Kidney (tissue), 14 donors: Measurements from ENCODE around the gene P2RX2. TPM values are rescaled to one million over a fixed set of nuclear protein-coding genes. Genes with fewer than 3 reads are reported as not detected.

Source experiments
- DNase-seq, 5 donors: peaks; one replicate each; pipeline ENCODE4 v3.0.0-alpha.2; 2013 to 2020
- FAIRE-seq: peaks from 2 replicates; lab custom pipeline; 2012; peaks lifted over from hg19 to GRCh38; lab: Jason Lieb, UNC
- H3K27ac ChIP-seq, 2 donors: one replicate each; pipeline ENCODE4 v1.7.0; 2013; ENCODE audit warnings: low read depth in 2 of 2, low read length in 2 of 2, inconsistent platforms in 1 of 2
- H3K27me3 ChIP-seq: one replicate; pipeline ENCODE4 v1.7.1; 2013; ENCODE audit warnings: low read length, inconsistent platforms; ENCODE audit not compliant: control insufficient read depth, insufficient read depth
- H3K36me3 ChIP-seq, 3 donors: one replicate each; pipeline versions ENCODE4 v1.7.0 to v1.7.1; 2013; ENCODE audit warnings: low read length in 3 of 3, control low read depth in 1 of 3, inconsistent platforms in 1 of 3; ENCODE audit not compliant: insufficient read depth in 3 of 3, control insufficient read depth in 2 of 3
- H3K4me1 ChIP-seq, 3 donors: one replicate each; pipeline versions ENCODE4 v1.7.0 to v1.7.1; 2013; ENCODE audit warnings: low read length in 3 of 3, inconsistent platforms in 1 of 3, low read depth in 1 of 3; ENCODE audit not compliant: control insufficient read depth in 2 of 3, insufficient read depth in 2 of 3
- H3K4me3 ChIP-seq, 3 donors: one replicate each; pipeline versions ENCODE4 v1.7.0 to v1.8.1; 2013; ENCODE audit warnings: low read length in 3 of 3, control low read depth in 1 of 3, inconsistent platforms in 1 of 3
- H3K9ac ChIP-seq, 3 donors: one replicate each; pipeline versions ENCODE4 v1.7.0 to v1.7.1; 2013; ENCODE audit warnings: low read length in 3 of 3, control low read depth in 1 of 3, inconsistent platforms in 1 of 3
- H3K9me3 ChIP-seq, 3 donors: one replicate each; pipeline versions ENCODE4 v1.7.0 to v1.7.1; 2013; ENCODE audit warnings: low read length in 3 of 3, control low read depth in 1 of 3, inconsistent platforms in 1 of 3; ENCODE audit not compliant: control insufficient read depth in 2 of 3, insufficient read depth in 1 of 3
- CTCF ChIP-seq: IDR thresholded peaks from 3 replicates; pipeline ENCODE4 v1.5.1; 2012; ENCODE audit warnings: mild to moderate bottlenecking, moderate library complexity, borderline replicate concordance; ENCODE audit not compliant: insufficient read depth; ENCODE audit errors: extremely low read depth
- intact Hi-C: fragments of 100-400 bp; cut with DNase I; formaldehyde crosslinking; loops from one replicate; pipeline ENCODE4 v1.11.1; 2022
- polyA plus RNA-seq: library from polyadenylated mRNA; stranded (reverse); fragments of 350-450 nt; fragmentation: Illumina TruSeq; extraction: RNeasy Lipid Tissue Mini Kit (QIAGEN cat#74804); gene quantifications from one replicate; pipeline ENCODE4 v1.2.3, GENCODE V29; 2014; ENCODE audit warnings: low read depth, low replicate concordance; ENCODE audit not compliant: insufficient read depth
- total RNA-seq: library from RNA; stranded (reverse); fragmentation: NEBNext Ultra II Directional; extraction: Animal tissue kit (Norgen Biotek cat#: 25700); gene quantifications from one replicate; pipeline ENCODE4 v1.2.1, GENCODE V29; 2021
- donor health status: control.
- donor health status: control.
- donor health status: control.
- donor health status: control.
- donor health status: control.
- donor health status: DM: yes; HTN: yes; CAD: no.
- donor health status: Normal renal cell carcinoma (clear cell type).

P2RX2 gene
- total and polyA plus RNA-seq, 2 donors from 2014 or later: 0.19 to 0.37 TPM

- FAIRE-seq: no peak
- Histone ChIP-seq H3K4me3 (peak overlapping the region in 1 of 3 donors; percentile 46), H3K9me3 (no peaks in the 10 kb centered on the region), H3K27me3 (no peaks in the 10 kb centered on the region), H3K9ac (peak overlapping the region in 1 of 3 donors; percentile 34), H3K4me1 (peaks cover 0 to 28% (median 0%) of the 10 kb centered on the region in 3 donors), H3K27ac (peak overlapping the region; percentile 53 to 86), H3K36me3 (no peaks in the 10 kb centered on the region)
- peak; percentile 51 to 94 (median 71) for DNase-seq
- TF ChIP-seq CTCF: no peak
- intact Hi-C loops: no loop called here
Observed at GRCh38 chr12:132604151-132604618, 14.4 kb upstream of the P2RX2 start.

- intact Hi-C loops: no loop called here
- peak in 2 of 5 donors; percentile 45 to 46 for DNase-seq
- Histone ChIP-seq H3K27ac (no peak overlapping the region), H3K36me3 (no peaks in the 10 kb centered on the region), H3K4me1 (peaks cover 0 to 28% (median 0%) of the 10 kb centered on the region in 3 donors), H3K9ac (no peak overlapping the region), H3K4me3 (no peak overlapping the region), H3K9me3 (no peaks in the 10 kb centered on the region), H3K27me3 (no peaks in the 10 kb centered on the region)
- no peak for FAIRE-seq
- no peak for TF ChIP-seq CTCF
Observed at GRCh38 chr12:132604668-132605441, 13.7 kb upstream of the P2RX2 start.

GRCh38 chr12:132605892-132606291 is 12.7 kb upstream of the P2RX2 start:
- peaks cover 0 to 21% (median 0%) of the 10 kb centered on the region in 3 donors for H3K4me1 ChIP-seq
- H3K36me3 ChIP-seq: no peaks in the 10 kb centered on the region
- no peak for TF ChIP-seq CTCF
- DNase-seq (peak in 2 of 5 donors; percentile 40 to 48), FAIRE-seq (no peak)
- H3K27me3 ChIP-seq: no peaks in the 10 kb centered on the region
- no peaks in the 10 kb centered on the region for H3K9me3 ChIP-seq
- intact Hi-C loops: no loop called here
- H3K4me3 ChIP-seq: no peak overlapping the region
- H3K9ac ChIP-seq: no peak overlapping the region
- no peak overlapping the region for H3K27ac ChIP-seq
